T47D (cell line): ENCODE results near the gene VPS26C.

Experiments
- DNase-seq, 2 experiments: peaks; one replicate each; pipeline versions ENCODE4 v3.0.0 to v3.0.0-alpha.2; 2011 to 2012; ENCODE audit warnings: low read depth in 1 of 2, low spot score in 1 of 2
- JUND ChIP-seq: IDR thresholded peaks from 2 replicates; pipeline ENCODE4 v1.6.1; 2012; ENCODE audit warnings: low read depth
- in situ Hi-C: cut with HindIII; loops from 2 replicates; pipeline ENCODE4 v1.10.0; 2016; ENCODE audit warnings: low sequenced_read_pairs, low pct_unique_long_range_greater_than_20kb

The VPS26C gene

DNA sequence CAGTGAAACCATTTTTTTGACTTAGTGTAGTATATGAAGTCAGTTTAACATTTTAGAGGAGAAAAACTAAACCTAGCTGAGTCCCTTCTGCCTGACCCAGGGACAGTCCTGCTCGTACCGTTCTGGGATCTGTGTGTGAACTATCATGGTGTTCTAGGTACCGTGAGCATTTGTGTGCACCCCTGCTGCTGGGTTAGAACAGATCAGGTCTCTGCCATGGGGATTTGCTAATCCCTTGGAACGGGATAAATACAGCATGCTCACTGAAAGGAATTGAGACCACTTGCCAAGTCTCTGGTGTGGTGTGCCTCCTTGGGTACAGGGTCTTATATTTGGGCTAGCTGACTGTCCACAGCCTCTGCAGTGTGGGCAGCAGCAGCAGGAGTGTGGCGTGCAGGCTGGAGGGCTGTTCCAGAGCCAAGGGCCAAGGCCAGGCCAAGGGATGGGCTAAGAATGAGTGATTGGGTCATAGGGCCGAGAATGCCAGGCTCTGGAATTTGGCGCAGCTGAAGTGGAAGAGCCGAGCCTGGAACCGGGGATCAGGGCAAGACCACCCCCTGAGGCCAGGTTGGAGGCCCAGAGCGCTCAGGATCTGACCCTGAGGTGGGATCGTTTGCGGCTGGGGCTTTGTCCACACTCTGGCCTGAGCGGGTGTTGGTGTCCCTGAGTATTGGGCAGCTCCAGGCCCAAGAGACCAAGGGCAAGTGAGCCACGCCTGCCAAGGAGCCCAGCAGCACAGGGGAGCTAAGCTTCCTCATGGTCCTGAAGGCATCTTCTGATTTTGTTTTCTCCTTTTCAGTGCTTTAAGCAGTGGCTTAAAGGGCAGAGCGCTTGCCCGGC lies 66.3 kb downstream of the VPS26C start:
- no peak for TF ChIP-seq JUND
- in situ Hi-C loops = no loop called here
- DNase-seq = no peak

DNA sequence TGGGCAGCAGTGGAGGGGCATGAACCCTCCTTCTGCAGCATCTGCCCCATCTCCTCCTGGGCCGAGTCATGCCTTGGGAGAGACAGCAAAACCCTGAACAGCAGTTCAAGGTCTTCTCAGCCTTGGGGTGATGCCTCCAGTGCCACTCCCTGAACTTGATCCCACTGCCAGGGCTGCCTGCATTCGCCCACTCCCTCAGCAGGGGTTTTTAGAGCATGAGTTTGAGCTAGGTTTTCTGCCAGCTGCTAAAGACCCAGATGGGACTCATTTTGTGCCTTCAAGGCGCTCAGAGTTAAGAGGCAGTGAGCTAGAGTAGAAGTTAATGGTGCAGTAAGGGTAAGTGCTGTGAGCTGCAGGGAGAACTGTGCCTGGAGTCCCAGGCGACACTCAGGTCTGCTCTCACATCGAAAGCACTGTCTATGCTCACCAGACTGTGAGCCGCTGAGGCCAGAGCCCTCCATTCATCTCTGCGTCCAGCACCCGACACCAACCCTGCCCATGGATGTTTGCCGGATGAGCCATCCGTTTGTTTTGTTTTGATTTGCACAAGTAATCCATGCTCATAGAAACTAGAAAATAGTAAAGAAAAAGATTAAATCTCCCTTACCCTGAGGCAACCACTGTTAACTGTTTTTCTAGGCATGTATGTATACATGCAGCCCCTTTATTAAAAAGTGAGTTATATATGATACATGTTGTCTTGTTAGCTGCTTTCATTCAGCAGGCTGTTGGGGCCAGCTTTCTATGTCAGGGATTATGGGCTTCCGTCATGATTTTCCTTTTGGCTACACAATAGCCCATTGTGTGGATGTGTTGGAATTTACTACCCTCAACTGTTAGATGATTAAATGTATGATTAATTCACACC lies 67.8 kb downstream of the VPS26C start:
- no peak for TF ChIP-seq JUND
- in situ Hi-C loops = no loop called here
- no peak for DNase-seq

DNA sequence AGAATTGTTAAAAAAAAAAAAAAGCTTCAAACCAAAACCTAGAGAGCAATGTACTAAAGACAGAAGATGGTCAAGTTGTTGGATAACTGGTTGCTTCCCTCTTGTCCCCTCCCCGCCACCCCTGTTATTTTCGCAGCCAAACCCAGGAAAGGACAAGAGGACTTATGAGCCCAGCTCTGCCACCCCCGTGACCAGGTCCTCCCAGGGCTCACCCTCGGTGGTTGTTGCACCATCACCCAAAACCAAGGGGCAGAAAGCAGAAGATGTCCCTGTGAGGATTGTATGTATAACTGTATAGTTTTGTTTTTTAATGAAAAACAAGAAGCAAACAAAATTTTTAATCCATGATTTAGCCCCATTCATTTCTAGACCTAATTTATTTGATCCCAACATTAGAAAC lies 69.4 kb downstream of the VPS26C start:
- in situ Hi-C loops = no loop called here
- TF ChIP-seq JUND = no peak
- DNase-seq = no peak

DNA sequence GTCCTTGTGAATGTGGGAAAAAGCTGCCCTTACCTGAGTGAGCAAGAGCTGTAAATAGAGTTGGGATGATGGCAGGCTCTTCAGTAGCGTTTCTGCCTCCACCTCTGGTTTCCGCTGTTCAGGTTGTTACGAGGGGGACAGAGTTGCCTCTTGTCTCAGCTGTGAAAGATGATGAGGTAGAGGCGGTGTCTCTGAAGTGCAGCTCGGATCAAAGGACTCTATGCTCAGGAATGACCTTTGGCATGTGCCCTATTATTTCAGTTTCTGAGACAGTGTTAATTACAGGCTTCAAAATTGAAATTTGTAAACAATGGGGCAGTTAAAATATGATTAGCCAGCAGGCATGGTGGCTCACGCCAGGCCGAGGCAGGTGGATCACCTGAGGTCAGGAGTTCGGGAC lies 70.3 kb downstream of the VPS26C start:
- no peak for DNase-seq
- no peak for TF ChIP-seq JUND
- in situ Hi-C loops = no loop called here

DNA sequence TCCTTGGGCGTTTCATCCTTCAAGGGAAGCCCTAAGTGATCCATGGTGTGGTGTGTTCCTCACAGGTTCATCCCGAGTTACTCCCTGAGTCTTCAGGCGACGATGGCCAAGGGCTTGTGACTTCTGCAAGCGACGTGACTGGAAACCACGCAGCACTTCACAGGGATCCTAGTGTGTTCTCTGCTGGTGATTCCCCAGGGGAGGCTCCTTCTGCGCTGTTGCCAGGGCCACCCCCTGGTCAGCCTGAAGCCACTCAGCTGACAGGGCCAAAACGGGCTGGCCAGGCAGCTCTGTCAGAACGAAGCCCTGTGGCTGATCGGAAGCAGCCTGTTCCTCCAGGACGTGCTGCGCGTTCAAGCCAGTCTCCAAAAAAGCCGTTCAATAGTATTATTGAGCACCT lies 71.5 kb downstream of the VPS26C start:
- DNase-seq = no peak
- in situ Hi-C loops = no loop called here
- no peak for TF ChIP-seq JUND

DNA sequence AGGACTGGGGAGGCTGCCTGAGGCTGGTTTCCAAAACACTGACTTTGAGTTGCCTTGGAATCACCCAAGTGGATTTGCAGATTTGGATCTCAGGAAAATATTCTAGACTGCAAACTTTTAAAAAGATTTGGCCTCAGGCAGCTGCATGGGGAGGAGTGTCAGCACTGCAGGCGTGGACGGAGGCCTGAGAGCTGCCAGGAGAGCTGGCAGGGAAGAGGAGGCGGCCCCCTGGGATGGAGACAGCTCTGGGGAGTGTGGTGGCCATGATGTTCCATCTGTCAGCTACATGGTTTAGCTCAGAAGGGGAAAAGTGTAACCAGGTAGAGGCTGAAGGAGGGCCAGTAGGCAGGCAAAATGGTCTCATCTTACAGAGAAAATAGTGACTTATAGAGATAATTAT lies 72.1 kb downstream of the VPS26C start:
- in situ Hi-C loops = no loop called here
- DNase-seq = no peak
- TF ChIP-seq JUND = no peak

DNA sequence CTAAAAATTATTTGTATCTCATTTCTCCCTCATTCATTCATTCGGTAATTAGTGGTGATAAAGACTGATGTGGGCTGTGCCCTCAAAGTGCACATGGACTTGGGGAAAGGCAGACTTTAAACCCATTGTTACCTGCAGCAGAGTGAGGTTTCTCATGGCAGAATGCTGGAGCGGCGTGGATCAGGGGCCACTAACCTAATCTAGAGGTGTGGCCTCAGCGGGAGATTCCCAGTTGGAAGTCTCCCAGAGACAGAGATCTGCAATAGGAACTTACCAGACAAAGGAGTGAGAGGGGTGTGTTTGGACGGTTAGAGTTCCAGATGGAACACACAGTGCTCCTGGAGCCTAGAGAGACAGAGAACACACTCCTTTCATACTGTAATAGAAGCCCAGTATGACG lies 73.5 kb downstream of the VPS26C start:
- no peak for TF ChIP-seq JUND
- in situ Hi-C loops = no loop called here
- no peak for DNase-seq

DNA sequence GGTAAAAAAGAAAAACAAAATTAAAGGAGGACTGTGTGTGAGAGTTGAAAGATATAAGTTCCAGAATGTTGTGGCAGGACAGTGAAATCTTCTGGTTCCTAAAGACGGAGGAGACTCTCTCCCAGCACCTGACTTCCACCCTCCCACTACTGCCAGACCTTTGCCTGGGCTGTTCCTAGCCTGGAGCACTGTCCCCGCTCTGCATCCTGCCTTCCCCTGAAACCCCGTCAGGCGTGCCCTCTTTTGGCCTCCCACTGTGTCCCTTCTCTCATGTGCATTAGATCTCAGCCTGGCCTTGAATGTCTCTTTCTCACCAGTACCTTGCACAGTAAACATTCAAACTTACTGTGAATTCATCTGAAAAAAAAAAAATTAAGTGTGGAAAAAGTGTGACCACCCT lies 74.1 kb downstream of the VPS26C start:
- in situ Hi-C loops = no loop called here
- no peak for DNase-seq
- no peak for TF ChIP-seq JUND

DNA sequence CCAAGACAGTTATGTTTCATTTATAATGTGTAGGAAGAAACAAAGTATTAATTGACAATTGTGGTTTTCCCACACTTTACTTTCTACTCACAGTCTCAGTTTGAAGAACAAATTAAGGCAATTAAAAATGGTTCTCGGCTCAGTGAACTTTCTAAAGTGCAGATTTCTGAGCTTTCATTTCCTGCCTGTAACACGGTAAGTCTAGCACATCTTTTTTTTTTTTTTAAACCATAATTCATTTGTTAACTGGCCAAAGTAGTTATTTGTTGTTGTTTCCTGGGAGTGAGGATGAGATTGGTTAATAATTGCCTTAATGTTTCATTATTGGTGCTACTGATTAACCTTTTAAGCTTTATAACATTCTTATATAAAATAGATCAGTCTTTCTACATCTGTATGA lies 75.1 kb downstream of the VPS26C start:
- no peak for TF ChIP-seq JUND

DNA sequence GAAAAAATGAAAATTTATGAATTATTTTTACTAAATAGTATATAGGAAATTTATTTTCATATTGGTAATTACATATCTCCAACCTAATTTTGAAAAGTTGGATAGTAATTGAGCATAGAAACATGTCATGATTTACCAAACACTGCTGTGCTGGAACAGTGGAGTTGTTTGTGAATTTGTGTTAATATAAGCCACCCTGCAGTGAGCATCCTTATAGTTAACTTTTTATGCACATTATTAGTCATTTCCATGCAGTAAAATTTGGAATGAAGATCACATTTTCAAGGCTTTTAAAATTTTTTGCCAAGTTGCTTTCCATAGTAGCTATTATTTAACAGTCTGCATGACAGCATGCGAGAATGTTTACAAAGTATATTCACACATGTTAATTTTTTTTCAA lies 78.3 kb downstream of the VPS26C start:
- in situ Hi-C loops = no loop called here
- no peak for TF ChIP-seq JUND
- DNase-seq = no peak

More for the DNA sequence above, 75.1 kb downstream of the VPS26C start:
- no peak for DNase-seq
- in situ Hi-C loops = no loop called here

DNA sequence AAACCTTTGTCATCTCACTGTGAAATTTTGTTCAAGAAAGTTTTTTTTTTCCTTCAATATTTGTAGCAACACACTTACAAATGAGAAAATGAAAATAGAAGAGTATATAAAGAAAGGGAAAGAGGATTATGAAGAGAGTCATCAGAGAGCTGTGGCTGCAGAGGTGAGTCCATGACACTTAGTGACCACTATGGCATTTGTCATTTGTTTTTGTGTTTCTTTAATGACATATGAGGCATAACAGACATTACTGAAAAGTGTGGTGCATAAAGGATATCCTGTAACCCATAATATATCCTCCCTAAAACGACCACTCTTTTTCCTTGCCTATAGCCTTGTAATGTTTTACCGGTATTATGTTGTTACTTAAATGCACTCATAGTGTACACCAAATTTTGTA lies 80.2 kb downstream of the VPS26C start:
- TF ChIP-seq JUND = no peak
- in situ Hi-C loops = no loop called here

DNA sequence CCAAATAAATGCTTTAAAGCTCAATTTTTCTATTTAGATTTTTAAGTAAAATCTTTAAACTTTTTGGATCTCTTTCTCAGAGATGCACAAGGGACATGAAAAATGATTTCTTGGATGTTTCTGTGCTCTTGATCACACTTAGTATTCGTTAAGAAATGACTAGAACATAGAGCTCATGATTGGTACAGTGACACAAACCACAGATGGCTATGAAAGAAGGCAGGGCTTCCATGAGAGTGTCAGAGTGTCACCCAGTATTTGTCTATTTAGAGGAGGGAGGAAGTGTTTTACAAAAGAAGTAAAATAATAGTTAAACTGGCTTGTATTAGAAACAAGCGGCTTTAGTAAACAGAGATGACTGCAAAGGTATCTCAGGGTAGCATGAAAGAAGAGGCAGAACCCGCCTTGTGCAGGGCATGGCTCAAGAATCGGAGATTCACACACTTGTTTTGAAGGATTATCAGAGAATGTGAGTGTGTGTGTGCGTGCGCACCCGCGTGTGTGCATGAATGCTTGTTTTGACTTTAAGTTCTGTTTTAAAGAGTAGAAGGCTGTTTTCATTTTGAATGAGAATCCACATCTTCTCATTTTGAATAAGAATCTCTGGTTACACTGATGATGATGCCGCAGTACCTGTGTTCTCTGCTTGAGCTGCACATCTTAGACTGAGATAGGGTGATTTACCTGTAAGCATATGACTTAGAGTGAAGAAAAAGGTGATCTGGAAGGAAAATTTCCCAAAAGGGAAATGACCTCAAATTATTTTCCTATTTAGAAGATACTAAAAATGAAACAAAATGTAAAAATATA lies 82.1 kb downstream of the VPS26C start:
- in situ Hi-C loops = no loop called here
- no peak for TF ChIP-seq JUND
- no peak for DNase-seq

More for the DNA sequence above, 80.2 kb downstream of the VPS26C start:
- DNase-seq = no peak
